Measurements from ENCODE around the gene PYGO2. TPM values are rescaled to one million over a fixed set of nuclear protein-coding genes. Genes with fewer than 3 reads are reported as not detected.

Gene PYGO2
- total RNA-seq, 1 experiment from 2014 or later, result 52.6 TPM

- peak overlapping the region; percentile 96 for H3K4me3 ChIP-seq (ENCODE audit: insufficient read depth, low read depth, low read length)
- DNase-seq, result peak; percentile 58
- H3K36me3 ChIP-seq (replicated peaks; ENCODE audit: control insufficient read depth, insufficient read depth, low read length), result peaks cover 13% of the 10 kb centered on the region
- no peaks in the 10 kb centered on the region for H3K27me3 ChIP-seq (ENCODE audit: control insufficient read depth, insufficient read depth, low read length)
Measured at GRCh38 chr1:154975409-154976059, 14.0 kb upstream of the PYGO2 start.

DNA sequence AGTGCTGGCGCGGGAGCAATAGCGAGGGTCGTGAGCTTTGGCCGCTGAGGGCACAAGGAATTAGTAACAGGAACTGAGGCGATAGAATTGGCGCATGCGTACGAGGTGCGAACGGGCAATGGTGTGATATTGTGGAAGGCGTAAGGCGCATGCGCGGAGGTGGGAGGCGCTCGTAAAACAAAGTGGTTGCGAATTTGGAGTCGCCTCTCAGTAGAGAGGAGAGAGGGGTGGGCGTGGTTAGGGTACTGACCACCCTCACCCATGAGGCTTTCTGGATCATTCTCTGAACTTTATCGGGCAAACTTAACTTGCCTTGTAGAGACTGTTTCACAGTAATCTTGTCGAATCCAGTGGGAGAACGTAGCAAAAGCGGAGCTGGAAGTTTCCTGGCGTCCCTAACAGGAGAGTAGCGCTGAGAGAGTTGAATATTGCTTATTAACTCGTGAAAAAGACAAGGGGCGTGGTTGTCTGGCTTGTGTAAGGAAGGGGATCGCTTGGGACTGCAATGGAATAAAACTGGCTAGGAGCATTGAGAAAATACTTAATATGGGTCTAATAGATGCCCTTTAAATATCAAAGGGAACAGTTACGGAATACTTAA lies 13.3 kb upstream of the PYGO2 start:
- peaks cover 13% of the 10 kb centered on the region for H3K36me3 ChIP-seq (replicated peaks; ENCODE audit: control insufficient read depth, insufficient read depth, low read length)
- peak; percentile 94 for DNase-seq
- peak overlapping the region; percentile 96 for H3K4me3 ChIP-seq (ENCODE audit: insufficient read depth, low read depth, low read length)
- no peaks in the 10 kb centered on the region for H3K27me3 ChIP-seq (ENCODE audit: control insufficient read depth, insufficient read depth, low read length)

DNA sequence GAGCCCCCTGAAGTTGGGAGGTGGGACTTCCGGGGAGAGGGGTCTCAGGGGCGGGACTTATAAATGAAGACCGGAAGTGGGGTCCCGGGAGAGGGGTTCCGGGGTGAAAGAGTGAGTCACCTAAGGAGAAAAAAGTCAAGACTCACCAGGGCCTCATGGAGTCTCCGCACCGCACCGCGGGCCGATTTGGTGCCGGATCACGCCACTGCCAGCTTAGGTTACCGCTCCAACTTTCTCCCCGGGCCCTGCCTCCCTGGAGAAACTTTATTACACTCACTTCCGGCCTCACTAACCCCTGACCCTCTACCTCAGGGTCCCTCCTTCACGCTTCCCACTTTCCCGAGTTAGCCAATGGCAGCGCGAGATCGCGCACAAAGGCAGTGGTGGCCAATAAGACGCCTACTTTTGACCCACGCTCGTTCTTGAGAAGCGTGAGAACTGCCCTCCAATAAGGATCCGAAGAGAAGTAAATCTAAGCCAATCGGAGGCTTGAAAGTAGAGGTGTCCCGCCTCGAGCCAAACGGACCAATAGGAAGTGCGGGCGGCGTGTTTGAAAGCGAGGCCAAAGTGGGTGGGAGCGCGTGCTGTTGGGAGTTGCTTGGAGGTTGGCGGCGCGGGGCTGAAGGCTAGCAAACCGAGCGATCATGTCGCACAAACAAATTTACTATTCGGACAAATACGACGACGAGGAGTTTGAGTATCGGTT lies 12.7 kb upstream of the PYGO2 start, which contains the start of gene CKS1B:
Gene CKS1B (plus strand): TSS at position 580 of the 706 bp plus-strand sequence. CDS start 65 bp downstream, at position 645.
- Histone ChIP-seq H3K36me3 (replicated peaks; ENCODE audit: control insufficient read depth, insufficient read depth, low read length) (peaks cover 9% of the 10 kb centered on the region), H3K4me3 (ENCODE audit: insufficient read depth, low read depth, low read length) (peak within 1 kb of the TSS; percentile 96), H3K27me3 (ENCODE audit: control insufficient read depth, insufficient read depth, low read length) (no peaks in the 10 kb centered on the region)
- DNase-seq, result peak; percentile 93

- Histone ChIP-seq H3K36me3 (replicated peaks; ENCODE audit: control insufficient read depth, insufficient read depth, low read length) (peaks cover 7% of the 10 kb centered on the region), H3K4me3 (ENCODE audit: insufficient read depth, low read depth, low read length) (peak overlapping the region; percentile 96), H3K27me3 (ENCODE audit: control insufficient read depth, insufficient read depth, low read length) (no peaks in the 10 kb centered on the region)
- DNase-seq, result peak; percentile 76
Measured at GRCh38 chr1:154973344-154974101, 11.9 kb upstream of the PYGO2 start.

- peak; percentile 80 for DNase-seq
- Histone ChIP-seq H3K4me3 (ENCODE audit: insufficient read depth, low read depth, low read length) (peak overlapping the region; percentile 96), H3K36me3 (replicated peaks; ENCODE audit: control insufficient read depth, insufficient read depth, low read length) (peaks cover 11% of the 10 kb centered on the region), H3K27me3 (ENCODE audit: control insufficient read depth, insufficient read depth, low read length) (no peaks in the 10 kb centered on the region)
Measured at GRCh38 chr1:154972517-154973343, 11.1 kb upstream of the PYGO2 start.

- Histone ChIP-seq H3K4me3 (ENCODE audit: insufficient read depth, low read depth, low read length) (peak overlapping the region; percentile 28), H3K36me3 (replicated peaks; ENCODE audit: control insufficient read depth, insufficient read depth, low read length) (peaks cover 14% of the 10 kb centered on the region), H3K27me3 (ENCODE audit: control insufficient read depth, insufficient read depth, low read length) (no peaks in the 10 kb centered on the region)
- no peak for DNase-seq
Measured at GRCh38 chr1:154972213-154972516, 10.6 kb upstream of the PYGO2 start.

- peaks cover 21% of the 10 kb centered on the region for H3K36me3 ChIP-seq (replicated peaks; ENCODE audit: control insufficient read depth, insufficient read depth, low read length)
- H3K27me3 ChIP-seq (ENCODE audit: control insufficient read depth, insufficient read depth, low read length), result no peaks in the 10 kb centered on the region
- DNase-seq, result no peak
- H3K4me3 ChIP-seq (ENCODE audit: insufficient read depth, low read depth, low read length), result peak overlapping the region; percentile 2
Measured at GRCh38 chr1:154971341-154971998, 9.9 kb upstream of the PYGO2 start.

- Histone ChIP-seq H3K36me3 (replicated peaks; ENCODE audit: control insufficient read depth, insufficient read depth, low read length) (peaks cover 28% of the 10 kb centered on the region), H3K27me3 (ENCODE audit: control insufficient read depth, insufficient read depth, low read length) (no peaks in the 10 kb centered on the region), H3K4me3 (ENCODE audit: insufficient read depth, low read depth, low read length) (peak within 1 kb of the TSS; percentile 89)
- peak; percentile 98 for DNase-seq
Measured at GRCh38 chr1:154970631-154971340, 9.2 kb upstream of the PYGO2 start, which contains the start of gene SHC1. SHC1 (minus strand) TSS chr1:154970747; CDS start chr1:154970526, 221 bp downstream.

- no peaks in the 10 kb centered on the region for H3K27me3 ChIP-seq (ENCODE audit: control insufficient read depth, insufficient read depth, low read length)
- peaks cover 34% of the 10 kb centered on the region for H3K36me3 ChIP-seq (replicated peaks; ENCODE audit: control insufficient read depth, insufficient read depth, low read length)
- peak; percentile 62 for DNase-seq
- peak overlapping the region; percentile 89 for H3K4me3 ChIP-seq (ENCODE audit: insufficient read depth, low read depth, low read length)
Measured at GRCh38 chr1:154969860-154970452, 8.4 kb upstream of the PYGO2 start.

GRCh38 chr1:154969246-154969645 lies 7.7 kb upstream of the PYGO2 start:
- Histone ChIP-seq H3K36me3 (replicated peaks; ENCODE audit: control insufficient read depth, insufficient read depth, low read length) (peaks cover 38% of the 10 kb centered on the region), H3K27me3 (ENCODE audit: control insufficient read depth, insufficient read depth, low read length) (no peaks in the 10 kb centered on the region), H3K4me3 (ENCODE audit: insufficient read depth, low read depth, low read length) (peak overlapping the region; percentile 89)
- DNase-seq, result no peak

DNA sequence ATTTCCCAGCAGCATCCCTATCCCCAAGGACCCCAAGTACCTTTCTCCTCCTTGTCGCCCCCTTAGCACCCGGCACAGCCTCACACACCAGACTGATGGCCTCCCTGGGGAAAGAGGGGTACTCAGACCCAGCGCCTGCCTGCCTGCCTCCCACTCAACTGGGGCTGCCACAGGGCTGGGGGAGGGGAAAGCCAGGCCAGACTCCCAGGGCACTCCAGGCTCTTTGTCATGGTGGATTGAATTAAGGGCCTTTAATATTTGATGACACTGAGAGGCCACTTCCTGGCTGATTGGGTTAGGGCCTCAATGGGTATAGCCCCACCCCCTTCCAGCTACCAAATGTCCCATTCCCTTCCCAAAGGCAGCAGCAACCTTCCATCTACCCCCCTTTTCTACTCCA lies 7.1 kb upstream of the PYGO2 start:
- Histone ChIP-seq H3K27me3 (ENCODE audit: control insufficient read depth, insufficient read depth, low read length) (no peaks in the 10 kb centered on the region), H3K4me3 (ENCODE audit: insufficient read depth, low read depth, low read length) (peak overlapping the region; percentile 89), H3K36me3 (replicated peaks; ENCODE audit: control insufficient read depth, insufficient read depth, low read length) (peaks cover 41% of the 10 kb centered on the region)
- no peak for DNase-seq

DNA sequence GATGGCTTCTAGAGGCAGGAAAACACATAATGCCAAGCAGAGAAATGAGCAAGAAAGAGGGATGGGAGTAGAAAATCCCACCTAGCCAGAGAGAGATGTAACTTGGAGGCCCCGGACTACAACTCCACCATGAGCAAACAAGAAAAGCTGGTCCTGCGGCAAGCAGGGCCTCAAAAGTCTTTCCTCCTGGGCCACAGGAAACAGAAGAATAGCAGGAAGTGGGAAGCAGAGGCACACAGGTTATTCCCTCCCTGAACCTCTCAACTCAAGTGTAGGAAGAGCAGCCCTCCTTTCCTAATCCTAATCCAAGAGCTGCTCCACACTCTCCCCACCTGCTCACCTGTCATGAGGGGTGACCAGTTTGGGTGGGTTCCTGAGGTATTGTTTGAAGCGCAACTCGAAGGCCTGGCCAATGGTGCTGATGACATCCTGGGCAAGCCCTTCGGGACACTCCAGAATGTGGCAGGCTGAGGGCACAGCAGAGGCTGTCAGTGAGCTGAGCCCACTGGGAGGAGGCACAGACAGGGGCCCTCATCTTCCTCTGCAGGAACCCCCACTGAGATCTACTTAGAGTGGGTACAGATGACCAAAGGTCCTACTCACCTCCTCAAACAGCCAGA lies 5.9 kb upstream of the PYGO2 start:
- no peaks in the 10 kb centered on the region for H3K27me3 ChIP-seq (ENCODE audit: control insufficient read depth, insufficient read depth, low read length)
- H3K36me3 ChIP-seq (replicated peaks; ENCODE audit: control insufficient read depth, insufficient read depth, low read length), result peaks cover 46% of the 10 kb centered on the region
- no peak overlapping the region for H3K4me3 ChIP-seq (ENCODE audit: insufficient read depth, low read depth, low read length)
- no peak for DNase-seq
